SK-N-SH (cell line): ENCODE data around the gene TMEM143.

Source experiments
- GABPA ChIP-seq: IDR thresholded peaks from 2 replicates; pipeline ENCODE4 v1.4.0; 2012; ENCODE audit warnings: low read depth, mild to moderate bottlenecking
- MXI1 ChIP-seq: IDR thresholded peaks from 2 replicates; pipeline ENCODE4 v1.6.1; 2012; ENCODE audit warnings: mild to moderate bottlenecking, low read depth, low read length, improper control_type of control experiment
- POLR2AphosphoS5 ChIP-seq: IDR thresholded peaks from 2 replicates; pipeline ENCODE4 v1.6.1; 2012; ENCODE audit warnings: low read depth, low read length
- RAD21 ChIP-seq: IDR thresholded peaks from 2 replicates; pipeline ENCODE4 v1.6.1; 2012; ENCODE audit warnings: mild to moderate bottlenecking, low read length
- REST ChIP-seq: IDR thresholded peaks from 2 replicates; pipeline ENCODE4 v1.6.1; 2012; ENCODE audit warnings: mild to moderate bottlenecking, low read depth, low read length, moderate library complexity
- RFX5 ChIP-seq: IDR thresholded peaks from 2 replicates; pipeline ENCODE4 v1.6.1; 2012; ENCODE audit warnings: mild to moderate bottlenecking, improper control_type of control experiment, low read length
- SIN3A ChIP-seq: IDR thresholded peaks from 2 replicates; pipeline ENCODE4 v1.6.1; 2012; ENCODE audit warnings: low read depth, mild to moderate bottlenecking, low read length, moderate library complexity, borderline replicate concordance
- USF2 ChIP-seq: fragments of 150-350 bp; IDR thresholded peaks from 2 replicates; pipeline ENCODE4 v1.6.1; 2017; ENCODE audit warnings: antibody characterized with exemption, low read length, low read depth, borderline replicate concordance
- YY1 ChIP-seq: IDR thresholded peaks from 2 replicates; pipeline ENCODE4 v1.4.0; 2012; ENCODE audit warnings: low read depth, mild to moderate bottlenecking
- TF ChIP-seq, protein P1 (sequence below): fragments of 200-600 bp; sonication (generic); IDR thresholded peaks from 2 replicates; pipeline ENCODE4 v1.6.1; 2017; ENCODE audit warnings: antibody characterized with exemption, mild to moderate bottlenecking, moderate library complexity
- TF ChIP-seq, protein P2 (sequence below): IDR thresholded peaks from 2 replicates; pipeline ENCODE4 v1.4.0; 2012; ENCODE audit warnings: low read depth
- TF ChIP-seq, protein P3 (sequence below): IDR thresholded peaks from 2 replicates; pipeline ENCODE4 v1.4.0; 2012; ENCODE audit warnings: low read depth, borderline replicate concordance

GRCh38 chr19:48315712-48316111 lies 48.0 kb downstream of the TMEM143 start:
- TF ChIP-seq USF2, result no peak
- no peak for TF ChIP-seq MXI1
- TF ChIP-seq SIN3A, result no peak
- TF ChIP-seq, protein P1, sequence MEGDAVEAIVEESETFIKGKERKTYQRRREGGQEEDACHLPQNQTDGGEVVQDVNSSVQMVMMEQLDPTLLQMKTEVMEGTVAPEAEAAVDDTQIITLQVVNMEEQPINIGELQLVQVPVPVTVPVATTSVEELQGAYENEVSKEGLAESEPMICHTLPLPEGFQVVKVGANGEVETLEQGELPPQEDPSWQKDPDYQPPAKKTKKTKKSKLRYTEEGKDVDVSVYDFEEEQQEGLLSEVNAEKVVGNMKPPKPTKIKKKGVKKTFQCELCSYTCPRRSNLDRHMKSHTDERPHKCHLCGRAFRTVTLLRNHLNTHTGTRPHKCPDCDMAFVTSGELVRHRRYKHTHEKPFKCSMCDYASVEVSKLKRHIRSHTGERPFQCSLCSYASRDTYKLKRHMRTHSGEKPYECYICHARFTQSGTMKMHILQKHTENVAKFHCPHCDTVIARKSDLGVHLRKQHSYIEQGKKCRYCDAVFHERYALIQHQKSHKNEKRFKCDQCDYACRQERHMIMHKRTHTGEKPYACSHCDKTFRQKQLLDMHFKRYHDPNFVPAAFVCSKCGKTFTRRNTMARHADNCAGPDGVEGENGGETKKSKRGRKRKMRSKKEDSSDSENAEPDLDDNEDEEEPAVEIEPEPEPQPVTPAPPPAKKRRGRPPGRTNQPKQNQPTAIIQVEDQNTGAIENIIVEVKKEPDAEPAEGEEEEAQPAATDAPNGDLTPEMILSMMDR, result no peak
- TF ChIP-seq GABPA, result no peak
- no peak for TF ChIP-seq YY1
- no peak for TF ChIP-seq POLR2AphosphoS5
- TF ChIP-seq, protein P2, sequence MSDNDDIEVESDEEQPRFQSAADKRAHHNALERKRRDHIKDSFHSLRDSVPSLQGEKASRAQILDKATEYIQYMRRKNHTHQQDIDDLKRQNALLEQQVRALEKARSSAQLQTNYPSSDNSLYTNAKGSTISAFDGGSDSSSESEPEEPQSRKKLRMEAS, result no peak
- TF ChIP-seq RAD21, result no peak
- TF ChIP-seq, protein P3, sequence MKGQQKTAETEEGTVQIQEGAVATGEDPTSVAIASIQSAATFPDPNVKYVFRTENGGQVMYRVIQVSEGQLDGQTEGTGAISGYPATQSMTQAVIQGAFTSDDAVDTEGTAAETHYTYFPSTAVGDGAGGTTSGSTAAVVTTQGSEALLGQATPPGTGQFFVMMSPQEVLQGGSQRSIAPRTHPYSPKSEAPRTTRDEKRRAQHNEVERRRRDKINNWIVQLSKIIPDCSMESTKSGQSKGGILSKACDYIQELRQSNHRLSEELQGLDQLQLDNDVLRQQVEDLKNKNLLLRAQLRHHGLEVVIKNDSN, result no peak
- TF ChIP-seq RFX5, result no peak
- TF ChIP-seq REST, result no peak
